ENCODE measurements around the gene VPS33B.

DNA sequence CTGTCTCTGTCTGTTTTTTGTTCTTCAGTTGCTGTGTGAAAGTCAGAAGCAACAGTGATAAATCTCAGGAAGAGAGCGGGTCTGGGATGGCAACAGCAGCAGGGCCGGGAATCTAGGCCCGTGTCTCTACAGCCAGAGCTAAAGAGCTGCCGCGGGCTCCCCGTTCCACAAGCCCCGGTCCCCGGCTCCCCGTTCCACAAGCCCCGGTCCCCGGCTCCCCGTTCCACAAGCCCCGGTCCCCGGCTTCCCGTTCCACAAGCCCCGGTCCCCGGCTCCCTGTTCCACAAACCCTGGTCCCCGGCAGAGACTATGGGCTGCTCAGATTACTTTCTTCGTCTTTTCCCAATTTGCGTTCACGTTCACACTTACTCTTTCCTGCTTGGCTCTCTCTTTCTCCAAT, 48.2 kb downstream of the VPS33B start:
- TF ChIP-seq, protein P1, sequence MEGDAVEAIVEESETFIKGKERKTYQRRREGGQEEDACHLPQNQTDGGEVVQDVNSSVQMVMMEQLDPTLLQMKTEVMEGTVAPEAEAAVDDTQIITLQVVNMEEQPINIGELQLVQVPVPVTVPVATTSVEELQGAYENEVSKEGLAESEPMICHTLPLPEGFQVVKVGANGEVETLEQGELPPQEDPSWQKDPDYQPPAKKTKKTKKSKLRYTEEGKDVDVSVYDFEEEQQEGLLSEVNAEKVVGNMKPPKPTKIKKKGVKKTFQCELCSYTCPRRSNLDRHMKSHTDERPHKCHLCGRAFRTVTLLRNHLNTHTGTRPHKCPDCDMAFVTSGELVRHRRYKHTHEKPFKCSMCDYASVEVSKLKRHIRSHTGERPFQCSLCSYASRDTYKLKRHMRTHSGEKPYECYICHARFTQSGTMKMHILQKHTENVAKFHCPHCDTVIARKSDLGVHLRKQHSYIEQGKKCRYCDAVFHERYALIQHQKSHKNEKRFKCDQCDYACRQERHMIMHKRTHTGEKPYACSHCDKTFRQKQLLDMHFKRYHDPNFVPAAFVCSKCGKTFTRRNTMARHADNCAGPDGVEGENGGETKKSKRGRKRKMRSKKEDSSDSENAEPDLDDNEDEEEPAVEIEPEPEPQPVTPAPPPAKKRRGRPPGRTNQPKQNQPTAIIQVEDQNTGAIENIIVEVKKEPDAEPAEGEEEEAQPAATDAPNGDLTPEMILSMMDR (IDR thresholded peaks at IDR 0.05) = no peak
- TF ChIP-seq POLR2A (IDR thresholded peaks at IDR 0.05) = no peak

All from testis (tissue), 2 donors.